ENCODE data around the gene RRP36.

- TF ChIP-seq CTCF (IDR thresholded peaks at IDR 0.05; ENCODE audit: low read length) (no peak), EZH2 (IDR thresholded peaks at IDR 0.05; ENCODE audit: borderline replicate concordance, low read length) (no peak)
Observed at GRCh38 chr6:43012364-43012763, 9.1 kb upstream of the RRP36 start.

All from OCI-LY1 (cell line).